H1 (cell line): Measurements from ENCODE around the gene EYA4. TPM values are rescaled to one million over a fixed set of nuclear protein-coding genes. Genes with fewer than 3 reads are reported as not detected.

Source experiments
- CREB1 ChIP-seq: IDR thresholded peaks from 2 replicates; pipeline ENCODE4 v1.6.1; 2012; ENCODE audit warnings: inconsistent platforms
- TAF1 ChIP-seq: IDR thresholded peaks from 2 replicates; pipeline ENCODE4 v1.6.1; 2011; ENCODE audit warnings: mild to moderate bottlenecking, low read depth, low read length
- polyA plus RNA-seq, 7 experiments: library from polyadenylated mRNA; depleted of rRNA in 3 of 7; stranded (reverse) in 5 of 7; unstranded in 2 of 7; fragments of >200 nt in 5 of 7; fragments of 200-250 nt in 2 of 7; gene quantifications; 1 replicate in 5 of 7; 2 replicates in 1 of 7; 4 replicates in 1 of 7; pipeline versions ENCODE4 v1.2.1 to v1.2.3, GENCODE V29; 2011 to 2013; ENCODE audit warnings: missing spikeins in 2 of 7, mixed read lengths in 2 of 7
- total RNA-seq: library from RNA; stranded (reverse); fragmentation: NEBNext Ultra II Directional; extraction: Animal tissue kit (Norgen Biotek cat#: 25700); gene quantifications from 2 replicates; pipeline ENCODE4 v1.2.1, GENCODE V29; 2021

The EYA4 gene
- total and polyA plus RNA-seq, 2 of the 8 experiments (the other 6 are each of a cell fraction or from before 2014, with no cell fraction given): 0.06 to 0.17 TPM

GRCh38 chr6:133266186-133266585 lies 25.0 kb downstream of the EYA4 start (continued):
- no peak for TF ChIP-seq CREB1
- TF ChIP-seq TAF1: no peak
- TF ChIP-seq, all 59 proteins: peak for 0
